Lower leg skin (tissue), 4 donors: ENCODE measurements around the gene BMP2K. TPM values are rescaled to one million over a fixed set of nuclear protein-coding genes. Genes with fewer than 3 reads are reported as not detected.

Experiments
- DNase-seq, 2 donors: peaks; one replicate each; pipeline ENCODE4 v3.0.0-alpha.2; 2019; ENCODE audit warnings: low spot score in 2 of 2
- H3K4me3 ChIP-seq: fragments of 200-600 bp; sonication (generic); 2 replicates; pipeline ENCODE4 v1.5.1; 2017; ENCODE audit warnings: mild to moderate bottlenecking, low read depth; ENCODE audit not compliant: poor library complexity, severe bottlenecking
- POLR2A ChIP-seq, 2 donors: fragments of 450-650 bp; IDR thresholded peaks; one replicate each; pipeline ENCODE4 v1.6.1; 2016 to 2017; ENCODE audit warnings: antibody characterized with exemption in 2 of 2, mild to moderate bottlenecking in 1 of 2, moderate library complexity in 1 of 2
- WGBS, 2 donors: methylation state at CpG; one replicate each; pipeline ENCODE4 v1.1.5; 2018; 5-methylcytosine and 5-hydroxymethylcytosine counted together
- intact Hi-C: fragments of 100-400 bp; cut with DNase I; formaldehyde crosslinking; loops from one replicate; pipeline ENCODE4 v1.15.0; 2023; ENCODE audit warnings: low total_unique reads
- total RNA-seq, 4 donors: library from RNA; depleted of rRNA; stranded (reverse); fragments of >200 nt; gene quantifications; one replicate each; pipeline ENCODE4 v1.1.0, GENCODE V29; 2016
- TF ChIP-seq, protein P1 (sequence below), 3 donors: fragments of 450-650 bp; IDR thresholded peaks; one replicate each; pipeline ENCODE4 v1.5.1; 2016; ENCODE audit warnings: antibody characterized with exemption in 3 of 3, mild to moderate bottlenecking in 3 of 3, moderate library complexity in 2 of 3

The BMP2K gene
- total RNA-seq, 4 donors from 2014 or later: 19.0 to 31.4 (median 25.8) TPM

- no peak overlapping the region for H3K4me3 ChIP-seq
- no peak for DNase-seq
- TF ChIP-seq POLR2A (IDR thresholded peaks at IDR 0.05): no peak
- 91 to 93% methylated on average over 4 of the region's 4 CpGs for WGBS, 2 donors
- intact Hi-C loops: no loop called here
Observed at GRCh38 chr4:78772526-78773091, 3.5 kb upstream of the BMP2K start.

- no peak overlapping the region for H3K4me3 ChIP-seq
- 48 to 57% methylated on average over 3 of the region's 3 CpGs for WGBS, 2 donors
- no peak for DNase-seq
- no peak for TF ChIP-seq POLR2A (IDR thresholded peaks at IDR 0.05)
- TF ChIP-seq, protein P1, sequence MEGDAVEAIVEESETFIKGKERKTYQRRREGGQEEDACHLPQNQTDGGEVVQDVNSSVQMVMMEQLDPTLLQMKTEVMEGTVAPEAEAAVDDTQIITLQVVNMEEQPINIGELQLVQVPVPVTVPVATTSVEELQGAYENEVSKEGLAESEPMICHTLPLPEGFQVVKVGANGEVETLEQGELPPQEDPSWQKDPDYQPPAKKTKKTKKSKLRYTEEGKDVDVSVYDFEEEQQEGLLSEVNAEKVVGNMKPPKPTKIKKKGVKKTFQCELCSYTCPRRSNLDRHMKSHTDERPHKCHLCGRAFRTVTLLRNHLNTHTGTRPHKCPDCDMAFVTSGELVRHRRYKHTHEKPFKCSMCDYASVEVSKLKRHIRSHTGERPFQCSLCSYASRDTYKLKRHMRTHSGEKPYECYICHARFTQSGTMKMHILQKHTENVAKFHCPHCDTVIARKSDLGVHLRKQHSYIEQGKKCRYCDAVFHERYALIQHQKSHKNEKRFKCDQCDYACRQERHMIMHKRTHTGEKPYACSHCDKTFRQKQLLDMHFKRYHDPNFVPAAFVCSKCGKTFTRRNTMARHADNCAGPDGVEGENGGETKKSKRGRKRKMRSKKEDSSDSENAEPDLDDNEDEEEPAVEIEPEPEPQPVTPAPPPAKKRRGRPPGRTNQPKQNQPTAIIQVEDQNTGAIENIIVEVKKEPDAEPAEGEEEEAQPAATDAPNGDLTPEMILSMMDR (IDR thresholded peaks at IDR 0.05): no peak
- intact Hi-C loops: no loop called here
Observed at GRCh38 chr4:78774417-78774816, 1.7 kb upstream of the BMP2K start.

DNA sequence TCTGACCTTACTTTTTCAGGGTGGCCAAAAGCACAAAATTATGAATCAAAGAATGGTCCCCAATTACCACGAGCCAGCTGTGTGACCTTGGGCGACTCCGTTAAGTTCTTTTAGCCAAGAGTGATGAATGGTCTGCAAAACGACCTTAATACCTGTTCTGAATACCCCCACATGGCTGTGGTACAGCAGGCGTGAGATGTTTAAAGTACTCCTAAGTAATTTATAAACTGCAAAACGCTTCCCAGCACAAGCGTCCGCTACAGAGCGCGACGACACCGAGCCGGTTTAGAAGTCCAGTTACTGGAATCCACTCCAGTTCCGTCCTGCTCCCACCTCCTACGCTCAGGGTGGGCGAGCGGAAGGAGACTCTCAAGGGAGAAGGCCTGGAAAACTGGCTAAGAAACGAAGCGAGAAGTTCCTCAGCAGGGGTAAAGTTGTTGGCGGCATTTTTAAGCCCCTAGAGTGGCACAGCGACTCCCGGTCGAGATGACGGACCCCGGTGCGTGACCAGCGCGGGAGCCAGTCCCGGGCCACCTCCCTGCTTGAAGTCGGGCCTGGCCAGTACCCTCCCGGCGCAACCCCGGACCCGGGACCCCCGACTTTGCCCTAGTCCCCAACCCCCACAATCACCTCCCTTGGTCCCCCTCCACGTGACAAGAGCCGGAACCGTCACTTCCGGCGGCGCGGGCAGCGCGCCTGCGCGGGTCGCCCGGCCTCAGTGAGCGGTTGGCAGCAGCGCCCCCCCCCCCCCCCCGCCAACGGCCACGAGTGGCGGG, 659 bp upstream of the BMP2K start:
- H3K4me3 ChIP-seq: peak overlapping the region; percentile 64
- TF ChIP-seq, protein P1 (IDR thresholded peaks at IDR 0.05): no peak
- no peak for TF ChIP-seq POLR2A (IDR thresholded peaks at IDR 0.05)
- intact Hi-C loops: no loop called here
- peak; percentile 83 to 97 for DNase-seq
- 1% methylated on average over 37 of the region's 54 CpGs for WGBS, 2 donors

- peak; percentile 33 to 88 for DNase-seq
- peak overlapping the region; percentile 57 for H3K4me3 ChIP-seq
- 2 to 3% methylated on average over 23 to 25 of the region's 28 CpGs for whole genome bisulfite sequencing, 2 donors
- TF ChIP-seq, protein P1 (IDR thresholded peaks at IDR 0.05): no peak
- intact Hi-C loops: no loop called here
Observed at GRCh38 chr4:78776729-78777575, 802 bp downstream of the BMP2K start.

DNA sequence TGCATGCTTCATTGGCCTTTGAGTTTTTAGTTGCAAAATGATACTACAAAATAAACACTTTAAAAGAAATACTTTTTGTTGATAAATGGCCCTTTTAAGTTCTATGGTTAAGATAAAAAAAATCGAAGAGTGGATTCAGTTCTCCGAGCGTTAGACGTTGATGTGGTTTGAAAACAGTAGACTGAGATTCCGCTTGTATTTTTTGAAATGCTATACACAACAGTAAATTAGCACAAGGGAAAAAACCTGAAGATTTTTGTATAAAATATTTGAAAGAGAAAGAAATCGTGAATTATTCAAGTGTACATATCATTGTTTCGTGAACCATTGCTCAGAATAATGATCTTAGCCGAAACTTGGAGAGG, 1.4 kb downstream of the BMP2K start:
- H3K4me3 ChIP-seq: peak overlapping the region; percentile 57
- intact Hi-C loops: no loop called here
- TF ChIP-seq POLR2A (IDR thresholded peaks at IDR 0.05): no peak
- TF ChIP-seq, protein P1 (IDR thresholded peaks at IDR 0.05): no peak
- no peak for DNase-seq
- 59 to 68% methylated on average over 8 of the region's 8 CpGs for WGBS, 2 donors

DNA sequence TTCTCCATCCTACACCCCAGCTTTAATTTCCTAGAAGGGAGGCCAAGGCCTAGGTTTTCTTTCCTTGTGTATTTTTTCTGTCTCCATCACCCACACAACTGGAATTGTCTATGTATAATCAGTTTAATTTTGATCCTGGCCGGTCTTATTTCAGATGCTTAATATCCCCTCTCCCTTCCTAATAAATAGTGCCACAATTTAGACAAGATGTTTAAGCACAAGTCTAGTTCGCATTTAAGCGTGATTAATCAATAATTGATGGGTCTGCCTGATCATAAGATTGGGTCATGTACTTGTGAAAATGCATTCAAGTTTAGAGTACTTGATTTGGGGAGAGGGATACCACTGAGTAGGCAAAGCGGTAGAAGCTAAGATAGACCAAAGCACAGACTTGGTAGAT, 2.4 kb downstream of the BMP2K start:
- no peak for DNase-seq
- no peak overlapping the region for H3K4me3 ChIP-seq
- intact Hi-C loops: no loop called here
- no peak for TF ChIP-seq POLR2A (IDR thresholded peaks at IDR 0.05)
- TF ChIP-seq, protein P1 (IDR thresholded peaks at IDR 0.05): no peak
- WGBS, 2 donors: 79 to 81% methylated on average over 4 of the region's 4 CpGs
